ENCODE data around the gene THAP3.

DNA sequence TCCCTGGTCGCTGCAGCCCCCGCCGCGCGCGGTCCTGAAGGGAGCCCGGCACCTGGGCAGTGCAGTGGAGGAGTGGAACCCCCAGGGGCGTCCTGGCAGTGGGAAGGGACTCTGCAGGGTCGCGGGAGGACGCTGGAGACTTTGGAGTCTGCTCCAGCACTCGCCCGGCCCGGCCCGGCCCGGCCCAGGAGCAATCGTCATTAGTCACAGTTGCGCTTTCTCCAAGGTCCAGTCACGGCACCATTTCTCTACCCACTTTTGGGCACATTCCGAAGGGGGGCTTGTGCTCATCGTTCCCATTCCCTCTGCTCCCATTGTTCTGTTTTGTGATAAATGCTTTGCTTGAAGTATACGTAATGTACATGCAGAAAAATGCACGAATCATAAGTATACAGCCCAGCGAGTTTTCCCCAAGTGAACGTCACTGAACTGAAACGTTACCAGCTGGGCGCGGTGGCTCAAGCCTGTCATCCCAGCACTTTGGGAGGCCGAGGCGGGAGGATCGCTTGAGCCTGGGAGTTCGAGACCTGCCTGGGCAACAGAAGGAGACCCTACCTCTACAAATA, 999 bp downstream of the THAP3 start:
- TF ChIP-seq EP300 (IDR thresholded peaks at IDR 0.05), result no peak
- TF ChIP-seq, protein P1, sequence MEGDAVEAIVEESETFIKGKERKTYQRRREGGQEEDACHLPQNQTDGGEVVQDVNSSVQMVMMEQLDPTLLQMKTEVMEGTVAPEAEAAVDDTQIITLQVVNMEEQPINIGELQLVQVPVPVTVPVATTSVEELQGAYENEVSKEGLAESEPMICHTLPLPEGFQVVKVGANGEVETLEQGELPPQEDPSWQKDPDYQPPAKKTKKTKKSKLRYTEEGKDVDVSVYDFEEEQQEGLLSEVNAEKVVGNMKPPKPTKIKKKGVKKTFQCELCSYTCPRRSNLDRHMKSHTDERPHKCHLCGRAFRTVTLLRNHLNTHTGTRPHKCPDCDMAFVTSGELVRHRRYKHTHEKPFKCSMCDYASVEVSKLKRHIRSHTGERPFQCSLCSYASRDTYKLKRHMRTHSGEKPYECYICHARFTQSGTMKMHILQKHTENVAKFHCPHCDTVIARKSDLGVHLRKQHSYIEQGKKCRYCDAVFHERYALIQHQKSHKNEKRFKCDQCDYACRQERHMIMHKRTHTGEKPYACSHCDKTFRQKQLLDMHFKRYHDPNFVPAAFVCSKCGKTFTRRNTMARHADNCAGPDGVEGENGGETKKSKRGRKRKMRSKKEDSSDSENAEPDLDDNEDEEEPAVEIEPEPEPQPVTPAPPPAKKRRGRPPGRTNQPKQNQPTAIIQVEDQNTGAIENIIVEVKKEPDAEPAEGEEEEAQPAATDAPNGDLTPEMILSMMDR (IDR thresholded peaks at IDR 0.05), result peak in 2 of 4 experiments; percentile 19 to 31
- no peak for TF ChIP-seq POLR2A (IDR thresholded peaks at IDR 0.05)
- TF ChIP-seq POLR2AphosphoS5 (IDR thresholded peaks at IDR 0.05), result no peak

All from gastroesophageal sphincter (tissue), 3 donors.